IMR-90 (cell line): ENCODE measurements around the gene IFITM10.

Experiments
- CTCF ChIP-seq: conservative IDR thresholded peaks from 2 replicates; pipeline ENCODE4 v1.5.1; 2012; ENCODE audit warnings: mild to moderate bottlenecking, low read depth, low read length, improper control_type of control experiment
- MAFK ChIP-seq: IDR thresholded peaks from 2 replicates; pipeline ENCODE4 v1.6.1; 2012; ENCODE audit warnings: low read depth, low read length, improper control_type of control experiment

- no peak for TF ChIP-seq CTCF
- no peak for TF ChIP-seq MAFK
Measured at GRCh38 chr11:1771273-1771672, 20.9 kb upstream of the IFITM10 start.
